Ovary (tissue), 3 donors: ENCODE measurements around the gene SLC25A31.

ENCODE experiments used
- CTCF ChIP-seq, 3 donors: fragments of 450-650 bp in 2 of 3; fragments of 200-600 bp in 1 of 3; IDR thresholded peaks; one replicate each; pipeline versions ENCODE4 v1.5.1 to v1.8.0; 2016 to 2022; ENCODE audit warnings: antibody characterized with exemption in 3 of 3, mild to moderate bottlenecking in 1 of 3
- EP300 ChIP-seq: sonication (generic); formaldehyde crosslinking; IDR thresholded peaks from one replicate; pipeline ENCODE4 v1.6.1; 2017; ENCODE audit warnings: antibody characterized with exemption
- POLR2A ChIP-seq: fragments of 450-650 bp; IDR thresholded peaks from one replicate; pipeline ENCODE4 v1.6.1; 2017; ENCODE audit warnings: antibody characterized with exemption, mild to moderate bottlenecking, moderate library complexity
- donor health status: DM: no; HTN: no; CAD: no.

- TF ChIP-seq POLR2A (no peak), CTCF (IDR thresholded peaks at IDR 0.05) (no peak), EP300 (no peak)
These were observed 63.3 kb downstream of the SLC25A31 start for GRCh38 chr4:127793528-127793927.
